Fibroblast of skin of scalp (primary cell): ENCODE results near the gene CYTH2.
"Not testable (repeated sequence)": the region's sequence is repeated elsewhere in the genome, so short reads cannot be mapped to it uniquely, and the experiment has no call there.

Experiments
- DNase-seq: peaks from one replicate; pipeline ENCODE4 v3.0.0-alpha.2; 2013

The CYTH2 gene

DNA sequence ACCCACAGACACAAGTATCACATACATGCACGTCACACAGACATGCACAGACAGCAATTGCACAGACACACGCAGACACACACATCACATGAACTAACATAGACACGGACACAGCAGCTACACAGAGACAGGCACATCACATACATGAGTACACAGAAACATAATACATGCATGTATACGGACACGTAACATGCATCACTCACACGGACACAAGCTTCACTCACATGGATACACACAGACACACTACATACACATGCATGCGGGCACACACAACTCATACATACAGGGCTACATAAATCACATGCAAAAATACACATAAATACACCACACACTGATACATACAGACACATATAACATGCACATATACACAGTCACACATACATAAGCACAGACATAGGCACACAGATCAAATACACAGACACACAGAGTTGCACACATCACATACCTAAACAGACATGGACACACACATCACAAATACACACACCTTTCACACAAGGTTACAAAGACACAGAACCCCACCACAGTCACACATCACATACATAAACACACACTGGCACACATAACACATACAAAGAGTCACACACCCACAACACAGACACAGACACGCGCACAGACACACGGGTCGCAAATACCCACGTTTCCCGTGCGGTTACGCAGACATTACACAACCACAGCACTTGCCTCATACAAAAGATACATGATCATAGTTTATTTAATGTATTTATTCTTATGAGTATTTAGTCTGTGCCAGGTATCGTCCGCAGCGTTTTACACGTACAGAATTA, 43.5 kb downstream of the CYTH2 start:
- DNase-seq = no peak

GRCh38 chr19:48513289-48514122, 44.3 kb downstream of the CYTH2 start:
- DNase-seq = peak; percentile 60

DNA sequence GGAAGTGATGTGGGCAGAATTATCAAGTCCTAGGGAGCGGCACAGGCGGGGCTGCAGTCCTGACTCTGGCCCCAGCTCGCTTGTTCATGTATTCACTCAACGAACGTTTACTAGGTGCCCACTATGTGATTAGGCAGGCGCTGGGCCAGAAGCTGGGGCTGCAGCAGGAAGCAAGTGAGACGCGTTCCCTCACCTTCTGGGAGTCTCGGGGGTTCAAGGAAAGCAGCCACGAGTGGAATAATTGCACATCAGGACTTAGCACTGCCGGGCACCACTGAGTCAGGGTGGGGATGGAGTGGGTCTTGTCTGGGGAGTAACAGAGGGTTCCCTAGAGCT, 44.9 kb downstream of the CYTH2 start:
- no peak for DNase-seq

DNA sequence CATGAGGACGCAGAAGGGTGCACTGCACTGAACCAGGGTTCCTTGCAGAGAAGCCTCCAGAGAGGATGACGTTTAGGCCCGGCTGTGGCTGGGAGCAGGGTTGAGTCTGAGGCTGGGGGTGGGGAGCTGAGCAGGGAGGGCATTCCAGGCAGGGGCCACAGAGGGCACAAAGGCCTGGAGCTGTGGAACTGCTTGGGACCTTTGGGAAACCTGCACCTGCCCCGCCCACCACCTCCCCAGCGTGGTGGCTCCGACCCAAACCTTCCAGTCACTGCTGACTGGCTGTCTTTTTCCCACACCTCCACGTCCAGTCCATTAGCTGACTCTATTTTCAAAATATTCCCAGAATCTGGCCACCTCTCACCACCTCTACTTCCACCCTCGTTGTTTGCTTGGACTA, 47.4 kb downstream of the CYTH2 start:
- DNase-seq = no peak

GRCh38 chr19:48518207-48518606, 49.0 kb downstream of the CYTH2 start:
- no peak for DNase-seq

- not testable (repeated sequence) for DNase-seq
Observed at GRCh38 chr19:48519426-48519825, 50.3 kb downstream of the CYTH2 start.

DNA sequence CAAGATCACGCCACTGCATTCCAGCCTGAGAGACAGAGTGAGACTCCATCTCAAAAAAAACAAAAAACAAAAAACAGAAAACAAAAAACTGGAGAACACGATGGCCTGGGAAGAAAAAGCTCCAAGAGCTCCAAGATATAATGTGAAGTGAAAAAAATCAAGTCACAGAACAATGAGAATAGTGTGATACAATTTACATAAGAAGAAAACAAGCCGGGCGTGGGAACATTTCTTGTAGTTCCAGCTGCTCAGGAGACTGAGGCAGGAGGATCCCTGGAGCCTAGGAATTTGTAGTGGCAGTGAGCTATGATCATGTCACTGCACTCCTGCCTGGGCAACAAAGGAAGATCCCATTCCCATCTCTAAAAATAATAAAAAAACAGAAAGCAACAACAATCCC, 51.0 kb downstream of the CYTH2 start:
- no peak for DNase-seq

GRCh38 chr19:48524221-48524620, 55.1 kb downstream of the CYTH2 start:
- no peak for DNase-seq

DNA sequence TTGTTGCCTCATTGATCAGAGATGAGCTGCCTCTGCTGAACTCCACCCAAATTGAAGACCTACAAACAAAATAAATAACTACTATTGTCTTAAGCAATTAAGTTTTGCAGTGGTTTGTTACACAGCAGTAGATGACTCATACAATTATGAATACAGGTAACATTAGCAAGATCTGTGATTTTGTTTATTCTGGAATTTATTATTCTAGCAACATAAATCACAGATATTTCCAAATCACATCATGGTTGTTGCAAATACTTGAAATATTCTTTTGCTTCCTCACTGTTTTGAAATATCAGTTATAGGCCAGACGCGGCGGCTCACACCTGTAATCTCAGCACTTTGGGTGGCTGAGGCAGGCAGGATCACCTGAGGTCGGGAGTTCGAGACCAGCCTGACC, 55.6 kb downstream of the CYTH2 start:
- DNase-seq = no peak

DNA sequence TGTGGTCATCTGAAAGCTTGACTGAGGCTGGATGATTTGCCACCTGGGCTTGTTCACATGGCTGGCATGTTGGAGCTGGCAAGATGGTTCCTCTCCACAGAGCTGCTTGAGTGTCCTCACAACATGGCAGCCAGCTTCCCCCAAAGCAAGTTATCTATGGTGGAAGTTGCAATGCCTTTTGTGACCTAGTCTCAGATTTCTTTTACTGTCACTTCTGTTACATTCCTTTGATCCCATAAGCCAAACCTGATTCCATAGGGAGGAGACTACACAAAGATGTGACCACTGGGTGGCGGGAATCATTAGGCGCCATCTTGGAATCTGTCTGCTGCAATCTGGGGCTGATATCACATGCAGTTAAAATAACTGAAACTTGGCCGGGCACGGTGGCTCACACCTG, 60.0 kb downstream of the CYTH2 start:
- DNase-seq = no peak

GRCh38 chr19:48530066-48530720, 61.0 kb downstream of the CYTH2 start:
- peak; percentile 42 for DNase-seq

GRCh38 chr19:48530770-48531169, 61.6 kb downstream of the CYTH2 start:
- DNase-seq = no peak
